ENCODE data around the gene GRAP2. TPM values are rescaled to one million over a fixed set of nuclear protein-coding genes. Genes with fewer than 3 reads are reported as not detected.

Gene GRAP2
- total and polyA plus RNA-seq, 9 of the 15 experiments (the other 6 are each of a cell fraction or from before 2014, with no cell fraction given) = 4.8 to 88.7 (median 60.4) TPM

- TF ChIP-seq RERE (CRISPR knock-in tag; IDR thresholded peaks at IDR 0.05; ENCODE audit: borderline replicate concordance) (no peak), AFF1 (IDR thresholded peaks at IDR 0.05; ENCODE audit: low read depth in 1 of 2, partially characterized antibody in 2 of 2) (no peak), TCF3 (CRISPR knock-in tag; IDR thresholded peaks at IDR 0.05) (peak; percentile 88), ELF2 (CRISPR knock-in tag; IDR thresholded peaks at IDR 0.05) (no peak), ZNF780A (CRISPR knock-in tag; IDR thresholded peaks at IDR 0.05) (no peak), NCOA1 (IDR thresholded peaks at IDR 0.05; ENCODE audit: low read depth) (no peak; the same call in 1 of the 2 replicates), EGR1 (conservative IDR thresholded peaks at IDR 0.05) (no peak), STAG1 (CRISPR knock-in tag; IDR thresholded peaks at IDR 0.05; ENCODE audit: borderline replicate concordance) (no peak), PHF21A (IDR thresholded peaks at IDR 0.05; ENCODE audit: borderline replicate concordance, low read depth) (no peak), RFX1 (IDR thresholded peaks at IDR 0.05) (no peak), HES1 (IDR thresholded peaks at IDR 0.05; ENCODE audit: low read depth) (no peak), THAP7 (CRISPR knock-in tag; IDR thresholded peaks at IDR 0.05) (no peak), ZNF551 (CRISPR knock-in tag; IDR thresholded peaks at IDR 0.05) (no peak), ZFP91 (CRISPR knock-in tag; IDR thresholded peaks at IDR 0.05) (no peak), NFIX (CRISPR knock-in tag; IDR thresholded peaks at IDR 0.05; ENCODE audit: low read depth) (no peak), XRCC5 (IDR thresholded peaks at IDR 0.05; ENCODE audit: low read depth, low read length) (no peak)
These were observed 98.4 kb downstream of the GRAP2 start (continued) for GRCh38 chr22:39999144-39999757.

Data from K562 (cell line).